Fibroblast of villous mesenchyme (primary cell): ENCODE results near the gene NHSL2. TPM values are rescaled to one million over a fixed set of nuclear protein-coding genes. Genes with fewer than 3 reads are reported as not detected.

Experiments
- DNase-seq: peaks from one replicate; pipeline ENCODE4 v3.0.0-alpha.2; 2010; ENCODE audit warnings: low read depth
- H3K4me3 ChIP-seq: 2 replicates; pipeline ENCODE4 v1.5.1; 2011; ENCODE audit warnings: low read depth, mild to moderate bottlenecking, low read length
- CTCF ChIP-seq: IDR thresholded peaks from 2 replicates; pipeline ENCODE4 v1.5.1; 2012; ENCODE audit warnings: low read depth, mild to moderate bottlenecking, low read length; ENCODE audit not compliant: insufficient read depth
- total RNA-seq: library from RNA; depleted of rRNA; stranded (reverse); fragments of >200 nt; gene quantifications from 2 replicates; pipeline ENCODE4 v1.2.3, GENCODE V29; 2012

The NHSL2 gene
- total RNA-seq, 1 donor, result 9.9 TPM

GRCh38 chrX:72123471-72124185 is 213.0 kb downstream of the NHSL2 start:
- no peak for TF ChIP-seq CTCF
- H3K4me3 ChIP-seq, result no peak overlapping the region
- DNase-seq, result peak; percentile 64

GRCh38 chrX:72124540-72125201 is 214.0 kb downstream of the NHSL2 start:
- no peak overlapping the region for H3K4me3 ChIP-seq
- DNase-seq, result no peak
- no peak for TF ChIP-seq CTCF

DNA sequence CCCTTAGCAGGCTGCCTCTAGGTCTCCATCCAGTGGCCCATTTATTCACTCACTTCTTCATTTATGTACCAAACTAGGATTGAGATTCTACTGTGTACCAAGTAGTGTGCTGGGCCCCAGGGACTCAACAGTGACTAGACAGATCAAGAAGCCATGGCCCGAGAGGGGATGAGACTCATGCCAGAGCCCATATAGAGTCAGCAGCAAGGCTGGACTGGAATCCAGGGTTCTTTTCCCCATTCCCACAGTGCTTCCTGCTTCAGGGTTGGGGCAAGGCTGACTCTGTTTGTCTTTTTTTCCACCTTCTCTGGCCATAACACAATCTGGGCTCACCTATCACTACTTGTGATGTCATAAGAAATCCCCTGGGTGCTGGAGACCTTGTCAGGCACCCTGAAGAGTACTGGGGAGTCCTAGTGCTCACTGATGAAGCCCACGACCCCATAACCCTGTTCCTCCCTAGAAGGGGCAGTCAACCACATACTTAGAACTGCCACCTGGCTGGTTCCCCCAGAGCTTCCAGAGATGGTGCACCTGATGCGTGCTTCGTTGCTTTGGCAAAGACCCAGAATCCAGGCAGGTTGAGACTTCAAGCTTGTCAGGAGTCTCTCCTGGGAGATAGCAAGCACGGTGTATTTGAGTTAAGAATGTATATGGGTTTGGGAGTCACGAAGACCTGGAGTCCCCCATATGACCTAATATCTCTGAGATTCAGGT is 214.8 kb downstream of the NHSL2 start:
- DNase-seq, result no peak
- no peak for TF ChIP-seq CTCF
- no peak overlapping the region for H3K4me3 ChIP-seq

GRCh38 chrX:72126048-72126415 is 215.4 kb downstream of the NHSL2 start:
- no peak for TF ChIP-seq CTCF
- DNase-seq, result no peak
- H3K4me3 ChIP-seq, result no peak overlapping the region

- DNase-seq, result peak; percentile 81
- no peak overlapping the region for H3K4me3 ChIP-seq
- peak; percentile 86 for TF ChIP-seq CTCF
Observed at GRCh38 chrX:72126539-72127140, 216.0 kb downstream of the NHSL2 start.

- no peak for DNase-seq
- H3K4me3 ChIP-seq, result no peak overlapping the region
- no peak for TF ChIP-seq CTCF
Observed at GRCh38 chrX:72127332-72127731, 216.7 kb downstream of the NHSL2 start.
